Omental fat pad (tissue), 4 donors: Measurements from ENCODE around the gene MTIF2. TPM values are rescaled to one million over a fixed set of nuclear protein-coding genes. Genes with fewer than 3 reads are reported as not detected.
"Not testable (repeated sequence)": the region's sequence is repeated elsewhere in the genome, so short reads cannot be mapped to it uniquely, and the experiment has no call there.

Experiments used
- ATAC-seq: fragments of 150-250 bp; one replicate; pipeline ENCODE4 v1.9.1; 2016; ENCODE audit warnings: mild to moderate bottlenecking, moderate library complexity; ENCODE audit not compliant: low FRiP score
- DNase-seq: peaks from one replicate; pipeline ENCODE4 v3.0.0-alpha.2; 2019; ENCODE audit warnings: low spot score
- CTCF ChIP-seq, 3 donors: fragments of 450-650 bp; IDR thresholded peaks; one replicate each; pipeline ENCODE4 v1.5.1; 2016 to 2017; ENCODE audit warnings: antibody characterized with exemption in 3 of 3, mild to moderate bottlenecking in 3 of 3, moderate library complexity in 2 of 3
- total RNA-seq, 4 donors: library from RNA; depleted of rRNA; stranded (reverse); fragments of >200 nt; gene quantifications; one replicate each; pipeline ENCODE4 v1.1.0, GENCODE V29; 2016

MTIF2 gene
- total RNA-seq, 4 donors from 2014 or later = 21.5 to 25.3 (median 22.9) TPM

GRCh38 chr2:55230551-55230950 lies 38.5 kb downstream of the MTIF2 start:
- no peak for TF ChIP-seq CTCF (IDR thresholded peaks at IDR 0.05)
- no peak for ATAC-seq
- no peak for DNase-seq

GRCh38 chr2:55229221-55229620 lies 39.8 kb downstream of the MTIF2 start:
- ATAC-seq = no peak
- no peak for TF ChIP-seq CTCF (IDR thresholded peaks at IDR 0.05)
- DNase-seq = no peak

- no peak for DNase-seq
- no peak for ATAC-seq
- no peak for TF ChIP-seq CTCF (IDR thresholded peaks at IDR 0.05)
These were observed 40.8 kb downstream of the MTIF2 start for GRCh38 chr2:55228226-55228563.

- not testable (repeated sequence) for DNase-seq, ATAC-seq
These were observed 41.4 kb downstream of the MTIF2 start for GRCh38 chr2:55227437-55228225.

GRCh38 chr2:55225481-55226020 lies 43.5 kb downstream of the MTIF2 start:
- TF ChIP-seq CTCF (IDR thresholded peaks at IDR 0.05) = no peak
- DNase-seq (no peak), ATAC-seq (no peak)

- no peak for DNase-seq
- TF ChIP-seq CTCF (IDR thresholded peaks at IDR 0.05) = no peak
- no peak for ATAC-seq
These were observed 44.2 kb downstream of the MTIF2 start for GRCh38 chr2:55224761-55225261.

GRCh38 chr2:55223958-55224760 lies 44.9 kb downstream of the MTIF2 start:
- DNase-seq (no peak), ATAC-seq (no peak)
- TF ChIP-seq CTCF (IDR thresholded peaks at IDR 0.05) = no peak
